T-helper 1 cell treated with Interleukin-12 subunit alpha and Interleukin-12 subunit beta and Interleukin-4 antibody, amounts not matched to agents 30 ng/mL and 1 ng/mL, for 36 hours (primary cell): ENCODE data around the gene MAP3K7CL. TPM values are rescaled to one million over a fixed set of nuclear protein-coding genes. Genes with fewer than 3 reads are reported as not detected.

Experiments used
- total RNA-seq: library from RNA; stranded (reverse); gene quantifications from 2 replicates; pipeline ENCODE4 v1.2.3, GENCODE V29; 2022

The MAP3K7CL gene
- total RNA-seq, 1 donor from 2014 or later = 5.1 TPM

Other genes starting within 250 kb of the MAP3K7CL start
- gene LTN1, start 137.8 kb upstream of the MAP3K7CL start, total RNA-seq = 28.1 and 29.2 TPM in 2 replicates
- gene RWDD2B, start 111.3 kb upstream of the MAP3K7CL start, total RNA-seq = 6.8 and 8.1 TPM in 2 replicates
- gene USP16, start 106.0 kb upstream of the MAP3K7CL start, total RNA-seq = 41.9 and 45.0 TPM in 2 replicates
- 236 and 239 TPM in 2 replicates for gene CCT8, start 57.0 kb upstream of the MAP3K7CL start, total RNA-seq
- gene BACH1, start 168.3 kb downstream of the MAP3K7CL start, total RNA-seq = 26.4 and 27.2 TPM in 2 replicates